Neural crest cell (in vitro differentiated cells): Measurements from ENCODE around the gene NKG7. TPM values are rescaled to one million over a fixed set of nuclear protein-coding genes. Genes with fewer than 3 reads are reported as not detected.

Experiments
- DNase-seq: peaks from one replicate; pipeline ENCODE4 v3.0.0; 2021; ENCODE audit warnings: low read depth, mixed read lengths, low spot score
- H3K27ac Mint-ChIP-seq: one replicate; pipeline ENCODE4 v1.8.0; 2021; ENCODE audit warnings: mild to moderate bottlenecking, mixed read lengths; ENCODE audit not compliant: unreplicated experiment
- H3K27me3 Mint-ChIP-seq: 2 replicates; pipeline ENCODE4 v1.8.0; 2021; ENCODE audit warnings: low read depth, mild to moderate bottlenecking, mixed read lengths
- H3K36me3 Mint-ChIP-seq: 2 replicates; pipeline ENCODE4 v1.8.0; 2021; ENCODE audit warnings: low read depth, mild to moderate bottlenecking, mixed read lengths
- H3K4me1 Mint-ChIP-seq: 2 replicates; pipeline ENCODE4 v1.8.0; 2021; ENCODE audit warnings: mixed read lengths
- H3K4me3 Mint-ChIP-seq: one replicate; pipeline ENCODE4 v1.8.0; 2021; ENCODE audit warnings: mild to moderate bottlenecking, mixed read lengths
- H3K9me3 Mint-ChIP-seq: 2 replicates; pipeline ENCODE4 v1.8.0; 2021; ENCODE audit warnings: mixed read lengths
- CTCF ChIP-seq: fragments of 200-600 bp; sonication (generic); conservative IDR thresholded peaks from 2 replicates; pipeline ENCODE4 v1.5.0; 2021; ENCODE audit warnings: antibody characterized with exemption, mild to moderate bottlenecking
- total RNA-seq: library from RNA; stranded (reverse); gene quantifications from 2 replicates; pipeline ENCODE4 v1.2.1, GENCODE V29; 2021

The NKG7 gene
- total RNA-seq, 1 donor from 2014 or later: not detected

- TF ChIP-seq CTCF: no peak
- Mint-ChIP-seq H3K36me3 (no peaks in the 10 kb centered on the region), H3K9me3 (no peaks in the 10 kb centered on the region), H3K27me3 (no peaks in the 10 kb centered on the region), H3K4me1 (peaks cover 11% of the 10 kb centered on the region), H3K4me3 (no peak overlapping the region), H3K27ac (no peak overlapping the region)
- no peak for DNase-seq
Measured at GRCh38 chr19:51386882-51387520, 14.5 kb upstream of the NKG7 start.

- H3K36me3 Mint-ChIP-seq: no peaks in the 10 kb centered on the region
- H3K9me3 Mint-ChIP-seq: no peaks in the 10 kb centered on the region
- H3K27ac Mint-ChIP-seq: no peak overlapping the region
- H3K27me3 Mint-ChIP-seq: no peaks in the 10 kb centered on the region
- no peak overlapping the region for H3K4me3 Mint-ChIP-seq
- TF ChIP-seq CTCF: no peak
- DNase-seq: no peak
- no peaks in the 10 kb centered on the region for H3K4me1 Mint-ChIP-seq
Measured at GRCh38 chr19:51382004-51382403, 9.6 kb upstream of the NKG7 start.

- no peak for DNase-seq
- H3K27me3 Mint-ChIP-seq: no peaks in the 10 kb centered on the region
- H3K4me1 Mint-ChIP-seq: no peaks in the 10 kb centered on the region
- no peak overlapping the region for H3K27ac Mint-ChIP-seq
- no peaks in the 10 kb centered on the region for H3K9me3 Mint-ChIP-seq
- no peak for TF ChIP-seq CTCF
- no peaks in the 10 kb centered on the region for H3K36me3 Mint-ChIP-seq
- no peak overlapping the region for H3K4me3 Mint-ChIP-seq
Measured at GRCh38 chr19:51380379-51380778, 7.9 kb upstream of the NKG7 start.

GRCh38 chr19:51377422-51377821, 5.0 kb upstream of the NKG7 start:
- Mint-ChIP-seq H3K4me1 (no peaks in the 10 kb centered on the region), H3K36me3 (no peaks in the 10 kb centered on the region), H3K27ac (no peak overlapping the region), H3K9me3 (no peaks in the 10 kb centered on the region), H3K4me3 (no peak overlapping the region), H3K27me3 (no peaks in the 10 kb centered on the region)
- TF ChIP-seq CTCF: no peak
- no peak for DNase-seq

GRCh38 chr19:51375504-51376221, 3.2 kb upstream of the NKG7 start:
- Mint-ChIP-seq H3K9me3 (no peaks in the 10 kb centered on the region), H3K4me1 (no peaks in the 10 kb centered on the region), H3K27me3 (no peaks in the 10 kb centered on the region), H3K4me3 (no peak overlapping the region), H3K36me3 (no peaks in the 10 kb centered on the region), H3K27ac (no peak overlapping the region)
- no peak for TF ChIP-seq CTCF
- no peak for DNase-seq
